Right hindlimb (tissue), 1 donor: ENCODE data around the gene RBPJL.

Experiments
- DNase-seq: peaks from one replicate; pipeline ENCODE4 v3.0.0-alpha.2; 2018

Gene RBPJL

GRCh38 chr20:45294003-45294368 is 12.7 kb upstream of the RBPJL start:
- no peak for DNase-seq

GRCh38 chr20:45294659-45295058 is 12.0 kb upstream of the RBPJL start:
- no peak for DNase-seq

- no peak for DNase-seq
Measured at GRCh38 chr20:45297786-45298497, 8.7 kb upstream of the RBPJL start.

- no peak for DNase-seq
Measured at GRCh38 chr20:45299786-45300185, 6.9 kb upstream of the RBPJL start.

GRCh38 chr20:45300961-45301360 is 5.7 kb upstream of the RBPJL start:
- no peak for DNase-seq

- no peak for DNase-seq
Measured at GRCh38 chr20:45301824-45302271, 4.8 kb upstream of the RBPJL start.

- peak; percentile 52 for DNase-seq
Measured at GRCh38 chr20:45303586-45304463, 2.8 kb upstream of the RBPJL start.

- no peak for DNase-seq
Measured at GRCh38 chr20:45304464-45304999, 2.1 kb upstream of the RBPJL start.

GRCh38 chr20:45305262-45305661 is 1.4 kb upstream of the RBPJL start:
- no peak for DNase-seq

- DNase-seq: no peak
Measured at GRCh38 chr20:45307076-45307640, 518 bp downstream of the RBPJL start.

GRCh38 chr20:45308117-45308778 is 1.6 kb downstream of the RBPJL start, which contains the start of gene MATN4:
TSS of gene MATN4 (minus strand) at chr20:45308299. CDS start at chr20:45305582, 2,717 bp downstream.
- DNase-seq: peak; percentile 68

- DNase-seq: no peak
Measured at GRCh38 chr20:45309075-45309474, 2.4 kb downstream of the RBPJL start.

- peak; percentile 56 for DNase-seq
Measured at GRCh38 chr20:45311589-45312211, 5.1 kb downstream of the RBPJL start.

GRCh38 chr20:45312241-45312640 is 5.6 kb downstream of the RBPJL start:
- no peak for DNase-seq

GRCh38 chr20:45313065-45313695 is 6.5 kb downstream of the RBPJL start:
- no peak for DNase-seq

- no peak for DNase-seq
Measured at GRCh38 chr20:45313943-45314342, 7.3 kb downstream of the RBPJL start.

GRCh38 chr20:45315672-45316071 is 9.0 kb downstream of the RBPJL start:
- DNase-seq: no peak

GRCh38 chr20:45316150-45317080 is 9.8 kb downstream of the RBPJL start:
- no peak for DNase-seq

- DNase-seq: no peak
Measured at GRCh38 chr20:45317826-45318225, 11.2 kb downstream of the RBPJL start.

GRCh38 chr20:45318386-45318939 is 11.8 kb downstream of the RBPJL start:
- no peak for DNase-seq
